Measurements from ENCODE around the gene CYP46A1. TPM values are rescaled to one million over a fixed set of nuclear protein-coding genes. Genes with fewer than 3 reads are reported as not detected.

The CYP46A1 gene
- total and polyA plus RNA-seq, 4 donors = 0.14 to 0.92 (median 0.48) TPM

DNA sequence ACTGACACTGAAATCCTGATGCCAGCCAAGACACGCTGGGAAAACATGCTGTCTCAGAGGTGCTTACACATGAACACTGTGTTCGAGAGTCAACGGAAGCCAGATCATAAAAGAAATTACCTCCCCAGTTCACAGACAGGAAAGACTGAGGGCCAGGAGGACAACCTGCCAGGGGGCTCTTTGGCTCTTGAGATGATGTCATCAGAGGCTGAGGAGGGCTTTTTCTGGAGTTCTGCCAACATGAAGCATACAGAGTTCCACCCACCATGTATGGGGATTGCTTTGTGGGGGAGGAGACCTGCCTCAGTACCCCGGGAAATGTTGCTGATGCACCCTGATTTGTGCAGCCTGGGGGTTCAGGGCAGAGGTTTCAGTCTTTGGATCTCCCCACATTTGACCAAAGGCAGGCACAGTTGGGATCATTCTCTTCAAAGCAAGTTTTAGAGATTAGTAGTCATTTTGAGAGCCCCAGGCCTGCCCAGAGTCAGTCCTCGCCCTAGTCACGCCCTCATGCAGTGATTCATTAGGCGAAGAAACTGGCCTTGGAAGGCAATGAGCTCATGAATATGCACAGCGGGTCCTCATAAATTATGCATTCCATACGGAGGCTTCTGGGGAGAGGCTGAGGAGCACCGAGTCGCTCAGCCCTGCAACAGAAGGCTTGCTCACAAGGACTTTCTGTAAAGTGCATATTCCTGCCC, 74.2 kb downstream of the CYP46A1 start:
- Histone ChIP-seq H3K9ac (ENCODE audit: low read depth in 1 of 2, low read length in 2 of 2) (no peak overlapping the region), H3K36me3 (ENCODE audit: control insufficient read depth in 4 of 4, insufficient read depth in 3 of 4, low read depth in 1 of 4, low read length in 3 of 4) (no peaks in the 10 kb centered on the region), H3K27ac (ENCODE audit: low read depth in 1 of 2, low read length in 2 of 2) (no peak overlapping the region), H3K27me3 (ENCODE audit: control insufficient read depth in 4 of 4, insufficient read depth in 4 of 4, low read length in 3 of 4) (peaks cover 0 to 2% (median 0%) of the 10 kb centered on the region in 4 donors), H3K4me1 (ENCODE audit: control insufficient read depth in 4 of 4, insufficient read depth in 4 of 4, low read length in 3 of 4) (peaks cover 0 to 2% (median 0%) of the 10 kb centered on the region in 4 donors), H3K4me3 (ENCODE audit: low read depth in 1 of 3, low read length in 3 of 3) (no peak overlapping the region), H3K9me3 (ENCODE audit: control insufficient read depth in 4 of 4, low read length in 3 of 4) (no peaks in the 10 kb centered on the region)
- WGBS = 88% methylated on average over 11 of the region's 11 CpGs
- no peak for DNase-seq (ENCODE audit: low spot score)
- TF ChIP-seq, protein P1, sequence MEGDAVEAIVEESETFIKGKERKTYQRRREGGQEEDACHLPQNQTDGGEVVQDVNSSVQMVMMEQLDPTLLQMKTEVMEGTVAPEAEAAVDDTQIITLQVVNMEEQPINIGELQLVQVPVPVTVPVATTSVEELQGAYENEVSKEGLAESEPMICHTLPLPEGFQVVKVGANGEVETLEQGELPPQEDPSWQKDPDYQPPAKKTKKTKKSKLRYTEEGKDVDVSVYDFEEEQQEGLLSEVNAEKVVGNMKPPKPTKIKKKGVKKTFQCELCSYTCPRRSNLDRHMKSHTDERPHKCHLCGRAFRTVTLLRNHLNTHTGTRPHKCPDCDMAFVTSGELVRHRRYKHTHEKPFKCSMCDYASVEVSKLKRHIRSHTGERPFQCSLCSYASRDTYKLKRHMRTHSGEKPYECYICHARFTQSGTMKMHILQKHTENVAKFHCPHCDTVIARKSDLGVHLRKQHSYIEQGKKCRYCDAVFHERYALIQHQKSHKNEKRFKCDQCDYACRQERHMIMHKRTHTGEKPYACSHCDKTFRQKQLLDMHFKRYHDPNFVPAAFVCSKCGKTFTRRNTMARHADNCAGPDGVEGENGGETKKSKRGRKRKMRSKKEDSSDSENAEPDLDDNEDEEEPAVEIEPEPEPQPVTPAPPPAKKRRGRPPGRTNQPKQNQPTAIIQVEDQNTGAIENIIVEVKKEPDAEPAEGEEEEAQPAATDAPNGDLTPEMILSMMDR (IDR thresholded peaks at IDR 0.05; ENCODE audit: low read depth, low read length, missing input control) = no peak
- TF ChIP-seq TAF1 (conservative IDR thresholded peaks at IDR 0.05) = no peak
- TF ChIP-seq, protein P2, sequence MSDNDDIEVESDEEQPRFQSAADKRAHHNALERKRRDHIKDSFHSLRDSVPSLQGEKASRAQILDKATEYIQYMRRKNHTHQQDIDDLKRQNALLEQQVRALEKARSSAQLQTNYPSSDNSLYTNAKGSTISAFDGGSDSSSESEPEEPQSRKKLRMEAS (IDR thresholded peaks at IDR 0.05) = no peak

GRCh38 chr14:99758872-99759545, 74.9 kb downstream of the CYP46A1 start:
- no peak for DNase-seq (ENCODE audit: low spot score)
- H3K4me3 ChIP-seq (ENCODE audit: low read depth in 1 of 3, low read length in 3 of 3) = no peak overlapping the region
- WGBS = 88% methylated on average over 7 of the region's 7 CpGs
- H3K4me1 ChIP-seq (ENCODE audit: control insufficient read depth in 4 of 4, insufficient read depth in 4 of 4, low read length in 3 of 4) = peaks cover 0 to 3% (median under 1%) of the 10 kb centered on the region in 4 donors
- no peaks in the 10 kb centered on the region for H3K36me3 ChIP-seq (ENCODE audit: control insufficient read depth in 4 of 4, insufficient read depth in 3 of 4, low read depth in 1 of 4, low read length in 3 of 4)
- H3K9me3 ChIP-seq (ENCODE audit: control insufficient read depth in 4 of 4, low read length in 3 of 4) = no peaks in the 10 kb centered on the region
- no peaks in the 10 kb centered on the region for H3K27me3 ChIP-seq (ENCODE audit: control insufficient read depth in 4 of 4, insufficient read depth in 4 of 4, low read length in 3 of 4)
- H3K9ac ChIP-seq (ENCODE audit: low read depth in 1 of 2, low read length in 2 of 2) = no peak overlapping the region
- H3K27ac ChIP-seq (ENCODE audit: low read depth in 1 of 2, low read length in 2 of 2) = no peak overlapping the region
- TF ChIP-seq ATF3 (IDR thresholded peaks at IDR 0.05) (no peak), TAF1 (conservative IDR thresholded peaks at IDR 0.05) (no peak)

GRCh38 chr14:99759546-99759925, 75.4 kb downstream of the CYP46A1 start:
- Histone ChIP-seq H3K27me3 (ENCODE audit: control insufficient read depth in 4 of 4, insufficient read depth in 4 of 4, low read length in 3 of 4) (no peaks in the 10 kb centered on the region), H3K9me3 (ENCODE audit: control insufficient read depth in 4 of 4, low read length in 3 of 4) (no peaks in the 10 kb centered on the region), H3K27ac (ENCODE audit: low read depth in 1 of 2, low read length in 2 of 2) (no peak overlapping the region), H3K36me3 (ENCODE audit: control insufficient read depth in 4 of 4, insufficient read depth in 3 of 4, low read depth in 1 of 4, low read length in 3 of 4) (no peaks in the 10 kb centered on the region), H3K4me3 (ENCODE audit: low read depth in 1 of 3, low read length in 3 of 3) (no peak overlapping the region), H3K9ac (ENCODE audit: low read depth in 1 of 2, low read length in 2 of 2) (no peak overlapping the region), H3K4me1 (ENCODE audit: control insufficient read depth in 4 of 4, insufficient read depth in 4 of 4, low read length in 3 of 4) (peaks cover 0 to 3% (median under 1%) of the 10 kb centered on the region in 4 donors)
- no peak for DNase-seq (ENCODE audit: low spot score)
- WGBS = 86% methylated on average over 9 of the region's 9 CpGs
- TF ChIP-seq HNF4G (IDR thresholded peaks at IDR 0.05) = no peak
- TF ChIP-seq GABPA (IDR thresholded peaks at IDR 0.05 in 1 of 2, conservative IDR thresholded peaks at IDR 0.05 in 1 of 2) = no peak
- TF ChIP-seq FOXA1 (IDR thresholded peaks at IDR 0.05) = no peak
- TF ChIP-seq ATF3 (IDR thresholded peaks at IDR 0.05) = no peak
- TF ChIP-seq FOXA2 (IDR thresholded peaks at IDR 0.05) = no peak
- TF ChIP-seq HNF4A (conservative IDR thresholded peaks at IDR 0.05) = no peak
- TF ChIP-seq, protein P2 (IDR thresholded peaks at IDR 0.05) = no peak
- TF ChIP-seq ZBTB33 (IDR thresholded peaks at IDR 0.05) = no peak
- no peak for TF ChIP-seq RAD21 (IDR thresholded peaks at IDR 0.05)
- no peak for TF ChIP-seq NR2F2 (IDR thresholded peaks at IDR 0.05)
- TF ChIP-seq EGR1 (IDR thresholded peaks at IDR 0.05; ENCODE audit: low read depth in 2 of 2) = no peak
- TF ChIP-seq JUND (IDR thresholded peaks at IDR 0.05) = no peak
- TF ChIP-seq TAF1 (conservative IDR thresholded peaks at IDR 0.05) = no peak
- TF ChIP-seq YY1 (IDR thresholded peaks at IDR 0.05) = no peak
- TF ChIP-seq, protein P1 (IDR thresholded peaks at IDR 0.05; ENCODE audit: low read depth, low read length, missing input control) = no peak
- TF ChIP-seq SP1 (IDR thresholded peaks at IDR 0.05) = no peak

Measured in liver (tissue), 9 donors.